Measurements from ENCODE around the gene RTN1. TPM values are rescaled to one million over a fixed set of nuclear protein-coding genes. Genes with fewer than 3 reads are reported as not detected.

The RTN1 gene
- total and polyA plus RNA-seq, 2 of the 8 experiments (the other 6 are each of a cell fraction or from before 2014, with no cell fraction given) = 2.8 to 4.9 TPM

DNA sequence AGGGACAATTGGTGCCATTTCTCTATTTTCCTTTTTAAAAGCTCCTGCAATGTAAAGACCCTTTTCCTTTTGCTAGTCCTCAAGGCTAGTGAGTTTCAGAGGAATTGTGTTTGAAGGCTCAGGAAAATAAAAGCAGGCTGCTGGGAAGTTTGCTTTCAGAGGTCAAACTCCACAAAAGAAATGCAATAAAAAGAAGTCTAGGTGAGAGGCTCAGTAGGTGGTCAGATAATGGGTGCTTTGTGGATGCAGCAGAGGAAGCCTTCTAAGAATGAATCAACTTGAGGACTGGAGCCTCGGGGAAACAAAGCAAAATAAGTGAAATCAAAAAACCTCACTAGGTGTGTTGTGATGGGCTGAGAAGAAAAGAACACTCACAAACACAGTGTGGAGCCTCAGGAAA, 304.3 kb downstream of the RTN1 start:
- H3K79me2 ChIP-seq (ENCODE audit: control insufficient read depth in 1 of 2, insufficient read depth in 2 of 2, low read length in 2 of 2) = no peaks in the 10 kb centered on the region
- H3K23ac ChIP-seq (ENCODE audit: insufficient read length) = no peak overlapping the region
- no peaks in the 10 kb centered on the region for H3K23me2 ChIP-seq (ENCODE audit: low read depth, low read length)
- no peaks in the 10 kb centered on the region for H3K9me3 ChIP-seq (ENCODE audit: insufficient read depth in 2 of 2, low read depth in 1 of 2, low read length in 1 of 2)
- no peak overlapping the region for H2BK5ac ChIP-seq (ENCODE audit: low read depth, low read length)
- H2BK12ac ChIP-seq (ENCODE audit: low read depth, low read length) = no peak overlapping the region
- H3K4me2 ChIP-seq (ENCODE audit: insufficient read depth in 1 of 2, low read depth in 2 of 2, low read length in 2 of 2) = peak overlapping the region; percentile 9 to 46; a peak in 2 of 4 replicates
- H2AFZ ChIP-seq (ENCODE audit: low read length) = no peak overlapping the region
- H4K91ac ChIP-seq (replicated peaks; ENCODE audit: insufficient read length, low read length) = no peak overlapping the region
- no peak overlapping the region for H4K5ac ChIP-seq (ENCODE audit: insufficient read length, low read depth, low read length)
- no peak for FAIRE-seq
- no peaks in the 10 kb centered on the region for H4K20me1 ChIP-seq (replicated peaks in 1 of 2; ENCODE audit: control insufficient read depth in 1 of 2, insufficient read depth in 2 of 2, low read length in 2 of 2)
- H2BK15ac ChIP-seq (ENCODE audit: low read length) = no peak overlapping the region
- H2BK120ac ChIP-seq (replicated peaks; ENCODE audit: low read depth, low read length) = no peak overlapping the region
- H2AK5ac ChIP-seq (ENCODE audit: low read depth, low read length) = no peak overlapping the region
- no peak overlapping the region for H2BK20ac ChIP-seq (ENCODE audit: low read length)
- POLR2A ChIA-PET (ENCODE audit: partially characterized antibody) = interaction anchor here (1.1 kb wide), 1 partner anchor 8 kb away, joined by 3 read pairs; no protein-coding TSS in a partner anchor
- no peak overlapping the region for H3K4me3 ChIP-seq (ENCODE audit: extremely low read depth in 1 of 4, insufficient read depth in 2 of 4, low read depth in 3 of 4, low read length in 4 of 4)
- DNase-seq (ENCODE audit: low read depth in 1 of 2, low spot score in 2 of 2) = no peak
- H3K56ac ChIP-seq (replicated peaks; ENCODE audit: insufficient read length, low read depth, low read length) = no peak overlapping the region
- no peak overlapping the region for H3K4ac ChIP-seq (replicated peaks; ENCODE audit: insufficient read length, low read depth, low read length)
- no peak for TF ChIP-seq CREB1 (IDR thresholded peaks at IDR 0.05)
- no peak for TF ChIP-seq POLR2AphosphoS5 (IDR thresholded peaks at IDR 0.05; ENCODE audit: low read depth, low read length)
- TF ChIP-seq CHD2 (IDR thresholded peaks at IDR 0.05; ENCODE audit: low read length) = no peak
- no peak for TF ChIP-seq SIX5 (IDR thresholded peaks at IDR 0.05; ENCODE audit: low read depth, low read length)
- TF ChIP-seq TCF12 (IDR thresholded peaks at IDR 0.05; ENCODE audit: low read depth, low read length) = no peak
- no peak for TF ChIP-seq FOSL1 (IDR thresholded peaks at IDR 0.05; ENCODE audit: insufficient read depth, low read depth, low read length)
- TF ChIP-seq HDAC2 (IDR thresholded peaks at IDR 0.05; ENCODE audit: borderline replicate concordance in 1 of 2, low read depth in 2 of 2, low read length in 2 of 2) = no peak
- TF ChIP-seq NANOG (IDR thresholded peaks at IDR 0.05; ENCODE audit: insufficient read depth, low read depth, low read length, poor library complexity, severe bottlenecking) = no peak
- TF ChIP-seq BCL11A (IDR thresholded peaks at IDR 0.05; ENCODE audit: low read depth in 2 of 2, low read length in 2 of 2) = no peak
- TF ChIP-seq, protein P1, sequence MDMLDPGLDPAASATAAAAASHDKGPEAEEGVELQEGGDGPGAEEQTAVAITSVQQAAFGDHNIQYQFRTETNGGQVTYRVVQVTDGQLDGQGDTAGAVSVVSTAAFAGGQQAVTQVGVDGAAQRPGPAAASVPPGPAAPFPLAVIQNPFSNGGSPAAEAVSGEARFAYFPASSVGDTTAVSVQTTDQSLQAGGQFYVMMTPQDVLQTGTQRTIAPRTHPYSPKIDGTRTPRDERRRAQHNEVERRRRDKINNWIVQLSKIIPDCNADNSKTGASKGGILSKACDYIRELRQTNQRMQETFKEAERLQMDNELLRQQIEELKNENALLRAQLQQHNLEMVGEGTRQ (IDR thresholded peaks at IDR 0.05; ENCODE audit: low read length) = no peak
- no peak for TF ChIP-seq POU5F1 (IDR thresholded peaks at IDR 0.05; ENCODE audit: low read depth, low read length)
- no peak for TF ChIP-seq RNF2 (IDR thresholded peaks at IDR 0.05; ENCODE audit: borderline replicate concordance, low read depth, low read length, missing control alignments, poor library complexity, severe bottlenecking)
- TF ChIP-seq SP4 (IDR thresholded peaks at IDR 0.05; ENCODE audit: low read length) = no peak
- H3K27ac ChIP-seq (ENCODE audit: low read depth, low read length) = no peak overlapping the region
- no peak overlapping the region for H3K14ac ChIP-seq (ENCODE audit: insufficient read length)
- H3K27me3 ChIP-seq (replicated peaks in 1 of 4; ENCODE audit: control insufficient read depth in 3 of 4, extremely low read depth in 1 of 4, insufficient read depth in 3 of 4, low read length in 3 of 4) = no peaks in the 10 kb centered on the region
- H3K4me1 ChIP-seq (replicated peaks in 1 of 4; ENCODE audit: control insufficient read depth in 3 of 4, insufficient read depth in 4 of 4, low read length in 3 of 4) = peaks cover 0 to 20% (median 8%) of the 10 kb centered on the region in 4 experiments; a peak in 3 of 7 replicates
- H3K36me3 ChIP-seq (ENCODE audit: control insufficient read depth in 2 of 4, insufficient read depth in 4 of 4, low read length in 3 of 4) = no peaks in the 10 kb centered on the region
- no peak overlapping the region for H4K8ac ChIP-seq (ENCODE audit: extremely low read depth, insufficient read depth, low read length)
- WGBS, 2 experiments (ENCODE audit: extremely low coverage in 1 of 2, insufficient coverage in 1 of 2, insufficient read length in 1 of 2, insufficient replicate concordance in 2 of 2, low coverage in 1 of 2, low lambda C conversion rate in 2 of 2, missing lambda C conversion rate in 1 of 2) = 53% methylated on average over 1 of the region's 1 CpG; no CpG with 5 or more reads in 1 of the 2 experiments
- H3K18ac ChIP-seq (ENCODE audit: extremely low read depth, low read length) = no peak overlapping the region
- H3K79me1 ChIP-seq (ENCODE audit: low read depth, low read length) = no peaks in the 10 kb centered on the region
- CTCF ChIA-PET (ENCODE audit: partially characterized antibody) = interaction anchor here (0.7 to 18.8 kb wide), 6 partner anchors 11 to 331 kb away, joined by 3 to 462 read pairs (median 4); partner anchors contain the start of genes CCDC175, JKAMP and L3HYPDH
- H3K9ac ChIP-seq (replicated peaks in 1 of 4; ENCODE audit: extremely low read depth in 1 of 4, low read depth in 3 of 4, low read length in 3 of 4) = no peak overlapping the region

Data from H1 (cell line).